ENCODE results near the gene TRIM44.
"Not testable (repeated sequence)": the region's sequence is repeated elsewhere in the genome, so short reads cannot be mapped to it uniquely, and the experiment has no call there.

The TRIM44 gene

DNA sequence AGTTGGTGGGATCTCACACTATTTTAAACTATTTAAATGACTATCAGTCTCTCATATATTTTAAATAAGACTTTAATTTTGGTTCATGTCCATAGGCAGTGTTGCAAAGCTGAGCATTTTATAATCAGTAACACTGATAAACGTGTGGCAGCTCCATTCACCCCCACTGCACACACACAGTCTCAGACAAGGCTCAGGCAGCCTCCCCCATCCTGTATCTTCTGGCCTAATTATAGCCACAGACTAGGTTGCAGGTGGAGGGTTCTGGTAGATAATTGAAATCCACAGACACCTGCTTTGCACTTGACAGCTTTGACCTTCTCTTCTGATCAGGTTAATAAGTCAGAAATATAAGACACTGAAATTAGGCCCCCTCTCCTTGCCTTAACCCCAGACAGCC, 162.8 kb downstream of the TRIM44 start:
- no peak for DNase-seq

- DNase-seq, result no peak
Observed at GRCh38 chr11:35826006-35826405, 163.4 kb downstream of the TRIM44 start.

DNA sequence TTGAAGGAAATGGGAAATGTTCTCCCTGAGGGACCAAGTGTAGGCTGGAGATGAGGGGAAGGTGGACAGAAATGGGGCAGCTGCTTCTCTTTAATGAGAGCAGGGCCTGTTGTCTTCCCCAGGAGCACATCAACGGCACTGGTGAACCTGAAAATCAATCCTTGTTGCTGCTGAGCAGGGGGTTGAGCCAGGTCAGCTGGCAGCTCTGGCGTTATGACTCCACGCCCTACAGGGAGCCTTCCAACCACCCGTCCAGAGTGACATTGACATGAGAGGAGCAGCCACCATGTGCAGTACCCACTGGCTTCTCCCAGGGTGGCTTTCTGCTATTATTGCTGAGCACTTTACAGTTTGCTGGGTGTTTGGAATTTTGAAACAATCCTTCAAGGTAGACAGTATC, 164.4 kb downstream of the TRIM44 start:
- DNase-seq, result no peak

DNA sequence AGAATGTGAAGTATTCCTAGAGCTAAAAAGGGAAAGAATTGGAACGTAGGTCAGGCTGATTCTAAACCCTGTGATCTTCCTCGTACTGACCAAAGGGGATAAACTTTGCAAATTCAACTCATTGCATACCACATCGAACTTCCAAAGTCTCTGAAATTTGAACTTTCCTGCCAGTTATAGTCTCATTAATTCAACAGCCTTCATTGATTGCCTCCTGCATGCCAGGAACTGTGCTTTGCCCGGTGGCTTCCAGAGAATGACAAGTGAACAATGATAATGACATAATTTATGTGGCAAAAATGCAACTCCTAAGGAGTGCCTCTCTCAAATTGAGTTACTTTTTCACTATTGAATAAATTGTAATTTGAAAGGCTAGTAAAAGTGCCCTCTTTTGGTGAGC, 173.6 kb downstream of the TRIM44 start:
- DNase-seq, result no peak

DNA sequence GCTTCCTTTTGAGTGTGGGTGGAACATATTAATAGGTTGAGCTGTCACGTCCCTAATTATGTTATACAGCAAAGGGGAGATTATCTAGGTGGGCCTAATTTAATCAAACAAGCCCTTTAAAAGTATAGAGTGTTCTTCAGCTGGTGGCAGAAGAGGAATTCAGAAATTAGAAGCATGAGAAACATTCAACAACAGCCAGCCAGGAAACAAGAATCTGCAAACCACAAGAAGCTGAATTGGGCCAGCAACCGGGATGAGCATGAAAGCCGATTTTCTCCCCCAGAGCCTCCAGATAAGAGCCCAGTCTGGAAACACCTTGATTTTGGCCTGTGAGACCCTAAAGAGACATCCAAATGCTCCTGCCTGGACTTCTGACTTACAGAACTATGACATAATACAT, 175.5 kb downstream of the TRIM44 start:
- no peak for DNase-seq

DNA sequence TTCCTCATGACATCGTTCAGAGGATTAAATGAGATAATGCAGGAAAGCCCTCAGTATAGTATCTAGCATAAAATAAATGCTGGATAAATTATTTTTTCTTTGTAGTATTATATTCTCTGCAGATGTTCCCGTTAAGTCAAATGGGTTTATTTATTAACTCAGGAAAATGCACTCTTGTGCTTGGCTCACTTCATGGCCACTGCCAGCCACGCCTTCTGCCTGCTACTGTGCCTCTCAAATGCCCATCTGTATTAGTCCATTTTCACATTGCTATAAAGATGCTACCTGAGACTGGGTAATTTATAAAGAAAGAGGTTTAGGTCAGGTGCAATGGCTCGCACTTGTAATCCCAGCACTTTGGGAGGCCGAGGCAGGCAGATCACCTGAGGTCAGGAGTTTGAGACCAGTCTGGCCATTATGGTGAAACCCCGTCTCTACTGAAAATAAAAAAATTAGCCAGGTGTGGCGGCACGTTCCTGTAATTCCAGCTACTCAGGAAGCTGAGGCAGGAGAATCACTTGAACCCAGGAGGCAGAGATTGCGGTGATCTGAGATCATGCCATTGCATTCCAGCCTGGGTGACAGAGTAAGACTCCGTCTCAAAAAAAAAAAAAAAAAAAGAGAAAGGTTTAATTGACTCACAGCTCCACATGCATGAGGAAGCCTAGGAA, 176.3 kb downstream of the TRIM44 start:
- DNase-seq, result not testable (repeated sequence)

DNA sequence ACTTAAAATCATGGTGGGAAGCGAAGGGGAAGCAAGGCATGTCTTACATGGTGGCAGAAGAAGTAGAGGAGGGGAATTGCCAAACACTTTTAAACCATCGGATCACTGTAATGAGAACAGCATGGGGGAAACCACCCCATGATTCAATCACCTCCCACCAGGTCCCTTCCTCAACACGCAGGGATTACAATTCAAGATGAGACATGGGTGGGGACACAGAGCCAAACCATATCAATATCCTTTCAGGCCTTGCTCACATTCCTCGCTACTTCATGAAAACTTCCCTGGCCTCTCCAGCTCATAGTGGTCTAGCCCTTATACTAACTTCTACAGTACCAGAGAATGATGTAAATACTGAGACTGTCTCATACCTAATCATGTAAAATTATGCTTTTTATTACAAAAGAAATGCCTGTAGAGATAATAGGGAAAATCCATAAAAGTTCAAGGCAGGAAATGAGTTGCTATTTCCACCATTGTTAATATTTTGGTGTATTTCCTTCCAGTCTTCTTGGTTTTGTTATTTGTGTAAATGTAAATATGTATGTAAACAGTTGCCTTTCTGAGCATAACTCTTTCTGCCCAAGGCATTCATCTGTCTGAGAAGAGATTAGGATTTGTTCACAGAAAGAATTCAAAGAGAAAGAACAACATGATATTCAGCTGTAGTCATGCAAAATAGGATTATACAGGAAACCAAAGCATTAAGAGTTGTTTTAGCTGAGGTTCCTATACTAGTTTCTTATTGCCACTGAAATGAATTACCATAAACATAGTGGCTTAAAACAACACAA, 177.0 kb downstream of the TRIM44 start:
- DNase-seq, result no peak

DNA sequence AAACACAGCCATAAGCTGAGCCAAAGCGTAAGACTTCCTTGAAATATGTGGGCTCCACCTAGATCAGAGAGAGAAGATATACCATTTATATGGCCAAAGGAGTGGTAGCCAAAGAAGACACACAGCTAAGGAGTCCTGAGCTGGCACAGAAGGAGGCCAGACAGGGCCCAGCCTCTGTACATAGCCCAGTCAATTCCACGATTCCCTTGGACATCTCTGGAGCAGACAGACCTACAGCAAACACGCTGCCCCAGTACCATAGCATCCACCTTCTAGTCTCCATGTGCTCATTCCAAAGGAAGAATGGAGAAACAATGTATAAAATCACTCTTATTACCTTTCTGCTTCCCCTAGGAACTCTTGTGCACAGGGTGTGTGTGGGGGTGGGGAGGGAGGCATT, 179.2 kb downstream of the TRIM44 start:
- DNase-seq, result no peak

GRCh38 chr11:35842958-35843357, 180.4 kb downstream of the TRIM44 start:
- no peak for DNase-seq

GRCh38 chr11:35844579-35844978, 182.0 kb downstream of the TRIM44 start:
- no peak for DNase-seq

DNA sequence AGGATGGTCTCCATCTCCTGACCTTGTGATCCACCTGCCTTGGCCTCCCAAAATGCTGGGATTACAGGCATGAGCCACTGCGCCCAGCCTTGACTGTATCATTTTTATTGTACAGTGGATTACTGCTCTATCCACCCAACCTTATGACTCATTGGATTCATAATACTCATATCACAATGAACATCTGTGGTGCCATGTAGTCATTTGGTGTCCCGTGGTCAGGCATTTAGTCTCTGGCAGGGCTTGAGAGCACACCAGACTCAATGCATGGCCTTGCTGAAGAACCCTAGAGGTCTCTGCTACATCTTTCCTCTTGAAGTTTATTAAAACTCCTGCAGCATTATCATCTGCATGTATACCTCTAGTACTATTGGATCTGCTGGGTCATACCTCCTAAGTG, 183.3 kb downstream of the TRIM44 start:
- DNase-seq, result no peak

GRCh38 chr11:35846874-35847273, 184.3 kb downstream of the TRIM44 start:
- no peak for DNase-seq

DNA sequence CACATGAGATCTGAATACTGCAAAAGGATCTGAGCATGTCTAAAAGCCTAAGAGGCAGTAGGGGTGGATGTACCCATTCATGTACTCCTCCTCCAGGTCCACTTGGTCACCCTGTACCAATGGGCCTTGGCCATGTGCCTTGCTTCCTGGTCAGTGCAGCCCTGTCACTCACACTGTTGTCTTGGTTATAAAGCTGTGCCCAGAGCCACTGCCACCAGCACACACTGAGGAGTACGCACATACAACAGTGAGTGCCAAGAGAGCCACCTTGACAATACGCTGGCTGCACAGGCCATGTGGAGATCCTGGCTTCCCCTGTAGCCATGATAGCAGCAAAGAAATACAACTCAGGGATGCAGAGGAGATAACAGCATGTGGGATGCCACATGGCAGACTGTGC, 184.9 kb downstream of the TRIM44 start:
- no peak for DNase-seq

- no peak for DNase-seq
Observed at GRCh38 chr11:35848616-35849015, 186.0 kb downstream of the TRIM44 start.

GRCh38 chr11:35850191-35850590, 187.6 kb downstream of the TRIM44 start:
- no peak for DNase-seq

DNA sequence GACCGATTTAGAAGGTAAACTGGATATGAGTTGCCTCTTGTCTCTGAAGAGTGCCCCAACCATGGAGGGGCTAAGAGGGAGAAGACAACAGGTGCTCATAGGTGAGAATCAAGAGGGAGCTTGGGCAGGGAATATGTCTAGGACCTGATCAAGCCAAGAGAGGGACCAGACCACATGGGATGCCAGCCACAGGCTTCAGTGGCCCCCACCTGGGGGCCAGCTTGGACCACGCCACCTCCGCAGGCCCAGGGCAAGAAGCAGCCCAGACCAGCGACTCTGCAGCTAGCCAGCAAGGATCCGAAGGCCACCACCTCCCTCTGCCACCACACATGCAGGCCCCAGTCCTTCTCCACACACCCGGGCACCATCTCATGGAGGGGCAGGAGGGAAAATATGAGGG, 188.8 kb downstream of the TRIM44 start:
- no peak for DNase-seq

DNA sequence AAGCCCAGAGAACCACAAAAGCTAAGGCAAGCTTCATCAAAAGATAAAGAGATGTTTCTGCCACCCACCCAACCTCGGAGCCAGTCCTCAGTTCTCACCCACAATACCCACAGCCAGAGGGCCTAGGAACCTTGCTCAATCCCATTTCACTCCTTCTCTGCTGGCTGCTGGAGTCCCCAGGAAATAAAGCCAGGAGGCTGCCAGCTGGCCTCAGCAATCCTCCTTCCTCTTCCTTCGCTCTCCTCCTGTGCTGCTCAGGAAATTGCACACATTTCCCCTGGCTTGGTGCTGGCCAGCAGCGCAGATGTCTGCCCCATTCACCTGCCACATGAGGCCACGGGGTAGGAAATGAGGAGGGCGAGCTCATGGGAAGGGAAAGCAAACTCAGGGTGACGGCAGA, 189.5 kb downstream of the TRIM44 start:
- DNase-seq, result no peak

GRCh38 chr11:35853971-35854370, 191.4 kb downstream of the TRIM44 start:
- no peak for DNase-seq

DNA sequence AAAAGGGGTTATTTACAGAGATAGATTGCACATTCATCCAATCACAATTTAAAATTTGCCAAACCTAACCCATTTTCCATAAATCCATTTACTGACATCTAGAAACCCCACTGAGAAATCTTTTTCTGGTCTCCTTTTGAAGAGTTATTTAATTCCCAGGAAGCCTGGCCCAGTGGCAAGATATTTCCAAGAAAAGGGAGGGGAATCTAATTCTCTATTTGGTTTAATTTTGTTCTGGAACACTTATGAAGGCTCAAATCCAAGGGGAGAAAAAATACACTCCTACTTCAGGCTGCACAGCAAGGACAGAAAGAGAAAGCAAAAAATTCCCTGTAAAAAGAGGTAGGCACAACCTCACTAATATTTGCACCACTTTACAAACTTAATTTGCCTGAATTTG, 193.1 kb downstream of the TRIM44 start:
- no peak for DNase-seq

GRCh38 chr11:35856259-35856658, 193.7 kb downstream of the TRIM44 start:
- DNase-seq, result no peak

DNA sequence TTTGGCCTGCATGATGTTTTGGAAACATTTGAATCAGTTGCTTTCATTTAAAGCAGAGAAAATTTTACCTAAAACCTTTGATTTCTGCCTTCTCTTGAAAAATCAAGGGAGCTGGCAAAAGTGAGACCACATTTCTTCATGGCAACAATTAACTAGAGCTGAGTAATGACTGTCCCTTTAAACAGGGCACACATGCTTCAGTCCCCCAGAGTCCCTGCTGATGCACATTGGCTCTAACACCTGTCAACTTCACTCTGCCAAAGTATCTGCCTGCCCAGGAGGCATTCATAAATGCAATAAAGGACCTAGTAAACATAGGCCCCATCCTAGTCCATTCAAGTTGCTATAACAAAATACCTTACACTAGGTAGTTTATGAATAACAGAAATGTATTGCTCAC, 194.2 kb downstream of the TRIM44 start:
- DNase-seq, result no peak

GRCh38 chr11:35857922-35858321, 195.3 kb downstream of the TRIM44 start:
- DNase-seq, result no peak

GRCh38 chr11:35859301-35859700, 196.7 kb downstream of the TRIM44 start:
- no peak for DNase-seq

DNA sequence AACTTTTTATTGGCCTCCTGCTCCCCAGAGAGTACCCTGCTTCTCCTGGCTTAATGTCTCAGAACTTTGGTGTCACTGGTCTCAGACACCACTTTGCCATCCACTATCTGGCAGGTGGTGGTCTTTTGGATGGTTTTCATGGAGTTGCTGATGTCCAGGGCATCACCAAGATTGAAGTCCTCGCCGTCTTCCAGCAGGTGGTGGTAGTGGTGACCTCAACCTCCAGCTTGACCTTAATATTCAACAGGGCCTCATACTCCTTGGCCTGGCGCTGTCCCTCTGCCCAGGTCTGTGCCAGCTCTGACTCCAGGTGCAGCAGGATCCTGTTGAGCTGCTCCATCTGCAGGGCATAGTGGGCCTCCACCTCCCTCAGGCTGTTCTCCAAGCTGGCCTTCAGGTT, 197.6 kb downstream of the TRIM44 start:
- DNase-seq, result not testable (repeated sequence)

GRCh38 chr11:35861191-35861590, 198.6 kb downstream of the TRIM44 start:
- DNase-seq, result no peak
